ENCODE results near the gene C1orf167. TPM values are rescaled to one million over a fixed set of nuclear protein-coding genes. Genes with fewer than 3 reads are reported as not detected.

C1orf167 gene
- total and polyA plus RNA-seq, 2 donors (not counting 1 experiment from before 2014, with no cell fraction given) = not detected

GRCh38 chr1:11768821-11769220 lies 6.8 kb downstream of the C1orf167 start:
- Mint-ChIP-seq H3K4me1 (peaks cover 3% of the 10 kb centered on the region), H3K9me3 (ENCODE audit: insufficient read depth) (no peaks in the 10 kb centered on the region), H3K27ac (no peak overlapping the region), H3K4me3 (no peak overlapping the region), H3K27me3 (no peaks in the 10 kb centered on the region)
- POLR2A ChIA-PET = no interaction called here
- no peaks in the 10 kb centered on the region for H3K79me2 ChIP-seq (ENCODE audit: control insufficient read depth, insufficient read depth, low read length)
- WGBS (ENCODE audit: insufficient coverage) = 90% methylated on average over 2 of the region's 4 CpGs
- no peaks in the 10 kb centered on the region for H3K27me3 ChIP-seq (replicated peaks in 1 of 4; ENCODE audit: control extremely low read depth in 1 of 4, control insufficient read depth in 3 of 4, insufficient read depth in 4 of 4, low read length in 3 of 4)
- H3K36me3 ChIP-seq (replicated peaks in 1 of 2; ENCODE audit: control extremely low read depth in 1 of 2, control insufficient read depth in 1 of 2, extremely low read depth in 1 of 2, insufficient read depth in 2 of 2, low read length in 1 of 2) = no peaks in the 10 kb centered on the region
- TF ChIP-seq CTCF (IDR thresholded peaks at IDR 0.05) (no peak), EZH2 (IDR thresholded peaks at IDR 0.05; ENCODE audit: borderline replicate concordance, insufficient read depth, low read depth, low read length, poor library complexity, severe bottlenecking) (no peak)
- intact Hi-C loops (cut with micrococcal nuclease) = no loop called here
- ATAC-seq (ENCODE audit: low read depth) (no peak), DNase-seq (no peak)
- H3K4me1 ChIP-seq (ENCODE audit: control insufficient read depth in 2 of 2, insufficient read depth in 2 of 2, low read length in 2 of 2) = no peaks in the 10 kb centered on the region
- no peak overlapping the region for H3K9ac ChIP-seq (ENCODE audit: low read length)
- no peaks in the 10 kb centered on the region for H4K20me1 ChIP-seq (ENCODE audit: control insufficient read depth, insufficient read depth, low read length, poor library complexity, severe bottlenecking)
- CTCF ChIA-PET = interaction anchor here (1.2 kb wide), 1 partner anchor 46 kb away, joined by 3 read pairs; no protein-coding TSS in a partner anchor
- H3K9me3 ChIP-seq (ENCODE audit: control extremely low read depth in 1 of 3, control insufficient read depth in 2 of 3, insufficient read depth in 1 of 3, low read length in 2 of 3) = no peaks in the 10 kb centered on the region
- no peak overlapping the region for H2AFZ ChIP-seq (ENCODE audit: insufficient read depth, low read depth, low read length, poor library complexity, severe bottlenecking)
- H3K4me2 ChIP-seq (replicated peaks; ENCODE audit: low read depth, low read length, poor library complexity, severe bottlenecking) = no peak overlapping the region
- H3K27ac ChIP-seq (ENCODE audit: low read length in 2 of 2) = no peak overlapping the region
- no peak overlapping the region for H3K4me3 ChIP-seq (ENCODE audit: control extremely low read depth in 1 of 5, extremely low read depth in 1 of 5, insufficient read depth in 1 of 5, low read depth in 2 of 5, low read length in 4 of 5)

GRCh38 chr1:11769274-11769673 lies 7.3 kb downstream of the C1orf167 start:
- Histone ChIP-seq H3K4me3 (ENCODE audit: control extremely low read depth in 1 of 5, extremely low read depth in 1 of 5, insufficient read depth in 1 of 5, low read depth in 2 of 5, low read length in 4 of 5) (no peak overlapping the region), H3K4me1 (ENCODE audit: control insufficient read depth in 2 of 2, insufficient read depth in 2 of 2, low read length in 2 of 2) (no peaks in the 10 kb centered on the region), H4K20me1 (ENCODE audit: control insufficient read depth, insufficient read depth, low read length, poor library complexity, severe bottlenecking) (no peaks in the 10 kb centered on the region), H3K79me2 (ENCODE audit: control insufficient read depth, insufficient read depth, low read length) (no peaks in the 10 kb centered on the region), H3K27ac (ENCODE audit: low read length in 2 of 2) (no peak overlapping the region), H3K9me3 (ENCODE audit: control extremely low read depth in 1 of 3, control insufficient read depth in 2 of 3, insufficient read depth in 1 of 3, low read length in 2 of 3) (no peaks in the 10 kb centered on the region), H2AFZ (ENCODE audit: insufficient read depth, low read depth, low read length, poor library complexity, severe bottlenecking) (no peak overlapping the region), H3K36me3 (replicated peaks in 1 of 2; ENCODE audit: control extremely low read depth in 1 of 2, control insufficient read depth in 1 of 2, extremely low read depth in 1 of 2, insufficient read depth in 2 of 2, low read length in 1 of 2) (no peaks in the 10 kb centered on the region), H3K4me2 (replicated peaks; ENCODE audit: low read depth, low read length, poor library complexity, severe bottlenecking) (no peak overlapping the region), H3K27me3 (replicated peaks in 1 of 4; ENCODE audit: control extremely low read depth in 1 of 4, control insufficient read depth in 3 of 4, insufficient read depth in 4 of 4, low read length in 3 of 4) (no peaks in the 10 kb centered on the region), H3K9ac (ENCODE audit: low read length) (no peak overlapping the region)
- TF ChIP-seq EZH2 (IDR thresholded peaks at IDR 0.05; ENCODE audit: borderline replicate concordance, insufficient read depth, low read depth, low read length, poor library complexity, severe bottlenecking) (no peak), CTCF (IDR thresholded peaks at IDR 0.05) (no peak)
- ChIA-PET CTCF (interaction anchor here (1.2 kb wide), 1 partner anchor 46 kb away, joined by 3 read pairs; no protein-coding TSS in a partner anchor), POLR2A (no interaction called here)
- 85% methylated on average over 4 of the region's 4 CpGs for WGBS (ENCODE audit: insufficient coverage)
- H3K27me3 Mint-ChIP-seq = peaks cover under 1% of the 10 kb centered on the region
- intact Hi-C loops (cut with micrococcal nuclease) = no loop called here
- no peak overlapping the region for H3K27ac Mint-ChIP-seq
- ATAC-seq (ENCODE audit: low read depth) = no peak
- no peaks in the 10 kb centered on the region for H3K9me3 Mint-ChIP-seq (ENCODE audit: insufficient read depth)
- DNase-seq = no peak
- peaks cover 3% of the 10 kb centered on the region for H3K4me1 Mint-ChIP-seq
- no peak overlapping the region for H3K4me3 Mint-ChIP-seq
